ENCODE measurements around the gene CERK.
A peak's percentile ranks its signal among the peaks of the same experiment; 100 is the strongest.

Gene CERK

GRCh38 chr22:46676881-46677280, 61.2 kb downstream of the CERK start:
- DNase-seq, result no peak

GRCh38 chr22:46676479-46676878, 61.6 kb downstream of the CERK start:
- no peak for DNase-seq

- DNase-seq, result no peak
Measured at GRCh38 chr22:46675938-46676337, 62.1 kb downstream of the CERK start.

- no peak for DNase-seq
Measured at GRCh38 chr22:46675479-46675878, 62.6 kb downstream of the CERK start.

- no peak for DNase-seq
Measured at GRCh38 chr22:46674906-46675305, 63.1 kb downstream of the CERK start.

GRCh38 chr22:46674367-46674781, 63.7 kb downstream of the CERK start:
- DNase-seq, result peak; percentile 83

- DNase-seq, result no peak
Measured at GRCh38 chr22:46673662-46674236, 64.3 kb downstream of the CERK start.

- DNase-seq, result no peak
Measured at GRCh38 chr22:46673205-46673604, 64.8 kb downstream of the CERK start.

- no peak for DNase-seq
Measured at GRCh38 chr22:46672731-46673130, 65.3 kb downstream of the CERK start.

- DNase-seq, result no peak
Measured at GRCh38 chr22:46671824-46672432, 66.1 kb downstream of the CERK start.

- DNase-seq, result no peak
Measured at GRCh38 chr22:46669201-46669600, 68.9 kb downstream of the CERK start.

- DNase-seq, result no peak
Measured at GRCh38 chr22:46668116-46668515, 69.9 kb downstream of the CERK start.

- DNase-seq, result no peak
Measured at GRCh38 chr22:46667245-46667623, 70.8 kb downstream of the CERK start.

GRCh38 chr22:46666577-46667244, 71.3 kb downstream of the CERK start:
- no peak for DNase-seq

GRCh38 chr22:46665751-46666280, 72.2 kb downstream of the CERK start:
- DNase-seq, result no peak

GRCh38 chr22:46665151-46665695, 72.8 kb downstream of the CERK start:
- no peak for DNase-seq

- no peak for DNase-seq
Measured at GRCh38 chr22:46664301-46664855, 73.7 kb downstream of the CERK start.

- DNase-seq, result no peak
Measured at GRCh38 chr22:46663436-46664100, 74.5 kb downstream of the CERK start.

- DNase-seq, result no peak
Measured at GRCh38 chr22:46663001-46663400, 75.1 kb downstream of the CERK start.

GRCh38 chr22:46662226-46662625, 75.8 kb downstream of the CERK start:
- DNase-seq, result no peak

GRCh38 chr22:46661221-46661851, 76.7 kb downstream of the CERK start:
- no peak for DNase-seq

- DNase-seq, result no peak
Measured at GRCh38 chr22:46660604-46661201, 77.3 kb downstream of the CERK start.
